HEK293T (cell line): ENCODE measurements around the gene RIMS1.

ENCODE experiments used
- FOXM1 ChIP-seq: fragments of 450-650 bp; IDR thresholded peaks from 2 replicates; pipeline ENCODE4 v1.6.1; 2017; ENCODE audit warnings: mild to moderate bottlenecking, borderline replicate concordance
- SP1 ChIP-seq: fragments of 450-650 bp; IDR thresholded peaks from 2 replicates; pipeline ENCODE4 v1.6.1; 2017

DNA sequence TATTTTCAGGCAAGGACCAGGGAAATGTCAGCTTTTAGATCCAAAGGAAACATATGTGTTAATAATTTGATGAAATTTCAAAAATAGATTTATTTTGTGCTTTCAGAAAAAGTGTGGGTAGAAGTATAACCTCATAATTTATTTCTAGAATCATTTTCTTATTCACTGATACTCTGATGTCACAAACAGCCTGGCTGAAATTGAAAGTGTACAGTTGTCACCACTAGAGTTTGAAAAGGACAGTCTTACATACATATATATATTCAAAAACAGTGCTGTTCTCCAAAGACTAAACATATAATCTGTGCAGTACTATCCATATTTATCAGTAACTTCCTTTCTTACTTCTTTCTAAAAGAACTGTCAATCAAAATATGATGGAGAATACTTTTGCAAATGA is 481.1 kb downstream of the RIMS1 start:
- TF ChIP-seq SP1: no peak
- no peak for TF ChIP-seq FOXM1
